ENCODE measurements around the gene GAB1.

GRCh38 chr4:143302536-143302935, 34.1 kb upstream of the GAB1 start:
- TF ChIP-seq CTCF (IDR thresholded peaks at IDR 0.05) (no peak), ZFX (IDR thresholded peaks at IDR 0.05; ENCODE audit: borderline replicate concordance) (no peak)

Measured in 22Rv1 (cell line).